ENCODE measurements around the gene RIN3.
A peak's percentile ranks its signal among the peaks of the same experiment; 100 is the strongest.

RIN3 gene

GRCh38 chr14:92596331-92596907, 82.8 kb downstream of the RIN3 start:
- DNase-seq (ENCODE audit: extremely low read depth, low read depth), result no peak
- no peak for TF ChIP-seq CTCF (IDR thresholded peaks at IDR 0.05; ENCODE audit: low read depth, low read length)

- DNase-seq (ENCODE audit: extremely low read depth, low read depth), result no peak
- no peak for TF ChIP-seq CTCF (IDR thresholded peaks at IDR 0.05; ENCODE audit: low read depth, low read length)
Observed at GRCh38 chr14:92597906-92598905, 84.6 kb downstream of the RIN3 start.

GRCh38 chr14:92599811-92600210, 86.2 kb downstream of the RIN3 start:
- DNase-seq (ENCODE audit: extremely low read depth, low read depth), result no peak

GRCh38 chr14:92600318-92601053, 86.9 kb downstream of the RIN3 start:
- no peak for DNase-seq (ENCODE audit: extremely low read depth, low read depth)
- TF ChIP-seq CTCF (IDR thresholded peaks at IDR 0.05; ENCODE audit: low read depth, low read length), result peak; percentile 12

More at GRCh38 chr14:92599811-92600210, 86.2 kb downstream of the RIN3 start:
- TF ChIP-seq CTCF (IDR thresholded peaks at IDR 0.05; ENCODE audit: low read depth, low read length), result no peak

- TF ChIP-seq CTCF (IDR thresholded peaks at IDR 0.05; ENCODE audit: low read depth, low read length), result no peak
- DNase-seq (ENCODE audit: extremely low read depth, low read depth), result no peak
Observed at GRCh38 chr14:92601131-92601710, 87.6 kb downstream of the RIN3 start.

- TF ChIP-seq CTCF (IDR thresholded peaks at IDR 0.05; ENCODE audit: low read depth, low read length), result no peak
Observed at GRCh38 chr14:92601757-92602417, 88.3 kb downstream of the RIN3 start.

More at GRCh38 chr14:92601757-92602417, 88.3 kb downstream of the RIN3 start:
- no peak for DNase-seq (ENCODE audit: extremely low read depth, low read depth)
